Activated T-cell treated with anti-CD3 and anti-CD28 coated beads, Interleukin-2, amount 50 U/mL, for 4 hours (primary cell): Measurements from ENCODE around the gene NPTX2. TPM values are rescaled to one million over a fixed set of nuclear protein-coding genes. Genes with fewer than 3 reads are reported as not detected.

Source experiments
- ATAC-seq, 2 donors: fragments of 200-7000 bp; cut with Tn5 transposase; one replicate each; pipeline ENCODE4 v1.10.0; 2021
- DNase-seq: peaks from one replicate; pipeline ENCODE4 v3.0.0-alpha.2; 2020
- H3K27me3 Mint-ChIP-seq: one replicate; pipeline ENCODE4 v1.8.0; 2021; ENCODE audit warnings: low read depth, mixed read lengths
- H3K36me3 Mint-ChIP-seq: one replicate; pipeline ENCODE4 v1.8.0; 2022; ENCODE audit warnings: mixed read lengths; ENCODE audit not compliant: insufficient read depth
- H3K4me1 Mint-ChIP-seq: one replicate; pipeline ENCODE4 v1.8.0; 2021; ENCODE audit warnings: low read depth, mixed read lengths
- H3K4me3 Mint-ChIP-seq: one replicate; pipeline ENCODE4 v1.8.0; 2021; ENCODE audit warnings: mild to moderate bottlenecking, moderate library complexity, mixed read lengths
- H3K9me3 Mint-ChIP-seq: one replicate; pipeline ENCODE4 v1.8.0; 2021; ENCODE audit warnings: mixed read lengths
- total RNA-seq, 3 donors: library from RNA; stranded (reverse); gene quantifications; one replicate each; pipeline ENCODE4 v1.2.1, GENCODE V29; 2021

Gene NPTX2
- total RNA-seq, 3 donors from 2014 or later: 0.18 to 0.29 TPM; not detected in 1

DNA sequence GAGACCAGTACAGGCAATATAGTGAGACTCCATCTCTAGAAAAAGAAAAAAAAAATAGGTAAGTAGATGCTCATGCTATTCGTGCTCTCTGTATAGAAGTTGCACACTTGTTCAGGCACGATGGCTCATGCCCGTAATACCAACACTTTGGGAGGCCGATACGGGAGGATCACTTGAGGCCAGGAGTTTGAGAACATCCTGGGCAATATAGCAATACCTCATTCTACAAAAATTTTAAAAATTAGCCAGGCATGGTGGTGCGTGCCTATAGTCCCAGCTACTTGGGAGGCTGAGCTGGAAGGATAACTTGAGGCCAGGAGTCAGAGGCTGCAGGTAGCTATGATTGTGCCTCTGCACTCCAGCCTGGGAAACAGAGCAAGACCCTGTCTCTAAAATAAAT, 17.2 kb upstream of the NPTX2 start:
- Mint-ChIP-seq H3K4me1 (no peaks in the 10 kb centered on the region), H3K9me3 (no peaks in the 10 kb centered on the region), H3K27me3 (peaks cover 4% of the 10 kb centered on the region), H3K4me3 (no peak overlapping the region), H3K36me3 (no peaks in the 10 kb centered on the region)
- ATAC-seq (no peak), DNase-seq (no peak)

GRCh38 chr7:98602755-98603398, 14.2 kb upstream of the NPTX2 start:
- H3K27me3 Mint-ChIP-seq: peaks cover 4% of the 10 kb centered on the region
- H3K4me1 Mint-ChIP-seq: no peaks in the 10 kb centered on the region
- no peak for ATAC-seq

GRCh38 chr7:98603399-98603788, 13.7 kb upstream of the NPTX2 start:
- Mint-ChIP-seq H3K9me3 (peaks cover 5% of the 10 kb centered on the region), H3K27me3 (peaks cover 4% of the 10 kb centered on the region), H3K4me1 (no peaks in the 10 kb centered on the region), H3K4me3 (no peak overlapping the region), H3K36me3 (no peaks in the 10 kb centered on the region)
- DNase-seq (no peak), ATAC-seq (no peak)

More at GRCh38 chr7:98602755-98603398, 14.2 kb upstream of the NPTX2 start:
- no peaks in the 10 kb centered on the region for H3K36me3 Mint-ChIP-seq
- H3K9me3 Mint-ChIP-seq: peaks cover 5% of the 10 kb centered on the region
- H3K4me3 Mint-ChIP-seq: no peak overlapping the region
- no peak for DNase-seq

DNA sequence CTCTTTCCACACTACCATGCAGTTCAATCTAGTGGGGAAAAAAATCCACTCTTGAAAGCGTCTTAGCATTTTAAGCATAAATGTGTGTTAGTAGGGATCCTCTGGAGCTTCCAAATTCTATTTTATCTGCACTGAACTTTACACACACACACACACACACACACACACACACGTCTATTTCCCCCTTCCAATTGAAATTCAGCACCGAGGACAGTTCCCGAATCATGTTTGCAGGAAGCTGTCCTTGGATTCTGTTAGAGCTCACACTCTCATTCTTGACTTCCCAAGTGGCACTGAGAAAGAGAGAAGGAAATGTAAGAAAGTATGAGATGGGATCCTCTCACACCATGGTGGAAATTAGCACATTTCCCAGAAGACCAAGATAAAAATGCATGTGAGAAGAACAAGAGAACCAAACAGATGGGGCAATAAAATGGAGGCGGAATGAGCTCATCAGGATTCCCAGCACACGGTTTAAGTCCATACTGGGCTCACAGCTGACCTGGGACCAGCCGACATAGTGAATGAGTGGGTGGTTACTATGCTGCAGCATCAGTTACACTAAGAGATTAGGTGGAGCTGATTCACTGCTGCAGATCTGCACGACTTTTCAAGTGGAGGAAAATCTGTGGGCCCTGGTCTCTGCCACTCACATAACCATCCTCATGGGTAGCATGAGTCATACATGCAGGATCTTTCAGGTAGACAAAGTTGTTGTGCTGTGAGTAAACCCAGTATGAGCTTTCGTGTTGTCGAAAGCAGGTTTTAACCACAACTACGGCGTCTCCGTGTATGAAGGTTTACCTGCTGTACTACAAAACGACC, 3.3 kb upstream of the NPTX2 start:
- H3K9me3 Mint-ChIP-seq: peaks cover 18% of the 10 kb centered on the region
- no peak for ATAC-seq
- H3K4me1 Mint-ChIP-seq: peaks cover 1% of the 10 kb centered on the region

GRCh38 chr7:98616381-98617050, 569 bp upstream of the NPTX2 start:
- H3K27me3 Mint-ChIP-seq: peaks cover 44% of the 10 kb centered on the region
- H3K4me3 Mint-ChIP-seq: no peak overlapping the region
- DNase-seq (no peak), ATAC-seq (no peak)
- H3K9me3 Mint-ChIP-seq: peaks cover 8% of the 10 kb centered on the region
- H3K36me3 Mint-ChIP-seq: no peaks in the 10 kb centered on the region
- peaks cover 1% of the 10 kb centered on the region for H3K4me1 Mint-ChIP-seq

More for the DNA sequence above, 3.3 kb upstream of the NPTX2 start:
- H3K4me3 Mint-ChIP-seq: no peak overlapping the region
- DNase-seq: no peak
- H3K36me3 Mint-ChIP-seq: no peaks in the 10 kb centered on the region
- peaks cover 30% of the 10 kb centered on the region for H3K27me3 Mint-ChIP-seq

DNA sequence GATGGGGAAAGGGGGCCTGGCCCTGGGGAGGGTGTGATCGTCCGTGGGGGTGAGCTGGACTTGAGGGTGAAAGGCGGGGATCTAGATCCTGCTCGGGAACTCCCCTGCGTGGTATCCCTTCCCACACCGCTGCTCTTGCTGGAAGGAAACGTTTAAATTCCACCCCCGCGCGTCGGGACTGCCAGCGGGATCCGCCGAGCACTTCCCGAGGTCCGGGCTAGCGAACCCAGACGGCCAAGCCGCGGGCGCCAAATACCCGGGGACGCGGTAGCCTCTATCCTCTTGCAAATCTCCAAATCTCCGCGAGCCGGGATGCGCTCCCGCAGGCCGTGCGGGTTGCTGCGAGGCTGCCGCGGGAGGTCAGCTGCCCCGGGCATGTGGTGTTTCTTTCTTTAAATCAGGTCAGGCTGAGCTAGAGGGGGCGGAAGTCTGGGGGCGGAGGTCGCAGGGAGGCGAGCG, 904 bp downstream of the NPTX2 start:
- peaks cover 3% of the 10 kb centered on the region for H3K9me3 Mint-ChIP-seq
- no peak overlapping the region for H3K4me3 Mint-ChIP-seq
- no peak for DNase-seq
- H3K4me1 Mint-ChIP-seq: peaks cover 1% of the 10 kb centered on the region
- peaks cover 48% of the 10 kb centered on the region for H3K27me3 Mint-ChIP-seq
- no peak for ATAC-seq
- no peaks in the 10 kb centered on the region for H3K36me3 Mint-ChIP-seq

- H3K9me3 Mint-ChIP-seq: peaks cover under 1% of the 10 kb centered on the region
- peaks cover 46% of the 10 kb centered on the region for H3K27me3 Mint-ChIP-seq
- ATAC-seq (no peak), DNase-seq (no peak)
- H3K4me1 Mint-ChIP-seq: peaks cover 1% of the 10 kb centered on the region
- H3K4me3 Mint-ChIP-seq: no peak overlapping the region
- no peaks in the 10 kb centered on the region for H3K36me3 Mint-ChIP-seq
Measured at GRCh38 chr7:98618786-98619185, 1.7 kb downstream of the NPTX2 start.

DNA sequence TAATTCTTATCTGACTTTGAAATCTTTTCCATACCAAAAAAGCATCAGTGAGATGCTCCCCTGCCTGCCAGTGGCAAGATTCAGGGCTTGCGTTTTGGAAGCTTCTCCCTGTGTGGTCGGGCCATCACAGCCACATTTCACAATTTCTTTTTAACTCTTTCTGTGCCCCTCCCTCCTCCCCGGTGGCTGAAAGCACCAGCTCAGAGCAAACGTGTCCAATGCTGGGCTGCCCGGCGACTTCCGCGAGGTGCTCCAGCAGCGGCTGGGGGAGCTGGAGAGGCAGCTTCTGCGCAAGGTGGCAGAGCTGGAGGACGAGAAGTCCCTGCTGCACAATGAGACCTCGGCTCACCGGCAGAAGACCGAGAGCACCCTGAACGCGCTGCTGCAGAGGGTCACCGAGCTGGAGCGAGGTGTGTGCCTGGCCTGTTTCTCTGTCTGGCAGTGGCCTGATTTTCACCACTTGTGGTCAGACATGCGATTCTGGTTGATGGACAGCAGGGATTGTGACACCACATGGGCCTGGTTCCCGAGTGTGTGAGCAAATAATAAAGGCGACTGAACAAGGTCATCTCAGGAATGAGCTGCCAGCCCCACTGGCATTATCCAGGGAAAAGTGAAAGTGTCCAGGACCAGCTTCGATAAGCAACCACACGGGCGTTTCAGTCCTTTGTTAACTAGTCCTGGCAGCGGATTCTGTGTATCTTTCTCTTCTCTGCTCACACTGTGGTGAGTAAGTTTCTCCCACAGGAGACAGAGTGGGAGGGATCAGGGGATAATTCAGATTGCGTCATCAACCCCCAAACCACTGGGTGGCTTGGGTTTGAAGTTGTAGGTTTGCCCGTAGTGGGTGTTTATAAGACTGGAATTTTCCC, 2.6 kb downstream of the NPTX2 start:
- Mint-ChIP-seq H3K27me3 (peaks cover 45% of the 10 kb centered on the region), H3K9me3 (no peaks in the 10 kb centered on the region), H3K36me3 (no peaks in the 10 kb centered on the region), H3K4me3 (no peak overlapping the region), H3K4me1 (peaks cover 1% of the 10 kb centered on the region)
- DNase-seq: no peak
- ATAC-seq: no peak

- no peak for ATAC-seq
- H3K27me3 Mint-ChIP-seq: peaks cover 29% of the 10 kb centered on the region
- no peaks in the 10 kb centered on the region for H3K36me3 Mint-ChIP-seq
- no peak for DNase-seq
- H3K4me1 Mint-ChIP-seq: peaks cover 1% of the 10 kb centered on the region
- H3K4me3 Mint-ChIP-seq: no peak overlapping the region
- no peaks in the 10 kb centered on the region for H3K9me3 Mint-ChIP-seq
Measured at GRCh38 chr7:98621573-98622482, 4.7 kb downstream of the NPTX2 start.

DNA sequence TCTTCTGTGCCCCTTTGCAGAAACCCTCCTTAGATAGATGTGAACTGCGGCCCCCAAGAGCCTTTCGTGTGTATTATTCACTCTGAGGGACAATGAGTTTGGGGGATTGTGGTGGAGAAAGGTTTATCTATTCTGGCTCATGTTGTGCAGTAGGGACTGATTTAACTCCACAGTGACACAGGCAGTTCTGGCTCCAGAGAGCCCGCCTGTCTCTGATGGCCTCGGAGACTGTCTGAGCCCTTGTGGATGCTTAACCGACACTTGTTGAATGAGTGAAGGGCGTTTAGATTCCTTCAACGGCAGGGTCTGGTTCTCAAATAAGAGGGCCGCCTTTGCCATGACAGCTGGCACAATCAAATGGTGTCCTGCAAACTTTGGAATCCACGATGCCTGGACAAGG, 5.8 kb downstream of the NPTX2 start:
- H3K27me3 Mint-ChIP-seq: peaks cover 31% of the 10 kb centered on the region
- H3K4me1 Mint-ChIP-seq: peaks cover 1% of the 10 kb centered on the region
- no peaks in the 10 kb centered on the region for H3K36me3 Mint-ChIP-seq
- no peak for ATAC-seq
- H3K9me3 Mint-ChIP-seq: no peaks in the 10 kb centered on the region
- H3K4me3 Mint-ChIP-seq: no peak overlapping the region
- DNase-seq: no peak

DNA sequence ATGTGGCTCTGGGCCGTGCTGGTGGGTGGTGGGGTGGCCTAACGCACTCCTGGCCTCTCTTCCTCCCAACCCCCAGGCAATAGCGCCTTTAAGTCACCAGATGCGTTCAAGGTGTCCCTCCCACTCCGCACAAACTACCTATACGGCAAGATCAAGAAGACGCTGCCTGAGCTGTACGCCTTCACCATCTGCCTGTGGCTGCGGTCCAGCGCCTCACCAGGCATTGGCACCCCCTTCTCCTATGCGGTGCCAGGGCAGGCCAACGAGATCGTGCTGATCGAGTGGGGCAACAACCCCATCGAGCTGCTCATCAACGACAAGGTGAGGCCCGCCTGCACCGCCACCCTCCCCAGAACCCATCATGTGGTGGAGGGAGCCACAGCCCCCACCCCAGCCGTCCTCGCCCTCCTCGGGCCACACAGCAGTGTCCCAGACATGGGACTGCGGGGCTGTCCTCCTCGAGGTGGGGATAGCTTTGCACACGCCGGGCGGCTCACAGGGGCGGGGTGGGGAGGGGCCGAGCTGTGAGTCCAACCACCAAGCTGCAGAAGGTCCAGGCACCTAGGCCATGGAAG, 7.8 kb downstream of the NPTX2 start:
- DNase-seq (no peak), ATAC-seq (no peak)
- peaks cover 27% of the 10 kb centered on the region for H3K27me3 Mint-ChIP-seq
- no peaks in the 10 kb centered on the region for H3K9me3 Mint-ChIP-seq
- no peaks in the 10 kb centered on the region for H3K36me3 Mint-ChIP-seq
- no peak overlapping the region for H3K4me3 Mint-ChIP-seq
- H3K4me1 Mint-ChIP-seq: no peaks in the 10 kb centered on the region

GRCh38 chr7:98626460-98627412, 9.7 kb downstream of the NPTX2 start:
- H3K27me3 Mint-ChIP-seq: peaks cover 16% of the 10 kb centered on the region
- ATAC-seq (no peak), DNase-seq (no peak)
- no peak overlapping the region for H3K4me3 Mint-ChIP-seq
- no peaks in the 10 kb centered on the region for H3K36me3 Mint-ChIP-seq
- H3K9me3 Mint-ChIP-seq: peaks cover 1% of the 10 kb centered on the region
- no peaks in the 10 kb centered on the region for H3K4me1 Mint-ChIP-seq
